HFF-Myc (cell line): ENCODE data around the gene TRMT61A.

Experiments used
- DNase-seq: peaks from one replicate; pipeline ENCODE4 v3.0.0-alpha.2; 2011; ENCODE audit warnings: low read depth; ENCODE audit errors: extremely low read depth
- H3K4me3 ChIP-seq: replicated peaks from 2 replicates; pipeline ENCODE4 v1.5.1; 2011; ENCODE audit warnings: low read depth, mild to moderate bottlenecking, control low read depth, low read length
- CTCF ChIP-seq: IDR thresholded peaks from 2 replicates; pipeline ENCODE4 v1.5.1; 2012; ENCODE audit warnings: mild to moderate bottlenecking, low read depth, low read length, control low read depth; ENCODE audit errors: missing control alignments

The TRMT61A gene

GRCh38 chr14:103527408-103528145, 1.4 kb upstream of the TRMT61A start:
- DNase-seq, result no peak
- H3K4me3 ChIP-seq, result peak overlapping the region; percentile 98
- no peak for TF ChIP-seq CTCF

GRCh38 chr14:103528146-103528586, 830 bp upstream of the TRMT61A start:
- no peak for DNase-seq
- H3K4me3 ChIP-seq, result peak overlapping the region; percentile 98
- no peak for TF ChIP-seq CTCF

GRCh38 chr14:103529383-103530365, 678 bp downstream of the TRMT61A start:
- no peak for TF ChIP-seq CTCF
- H3K4me3 ChIP-seq, result peak overlapping the region; percentile 98
- DNase-seq, result no peak

- H3K4me3 ChIP-seq, result peak overlapping the region; percentile 98
- DNase-seq, result no peak
- TF ChIP-seq CTCF, result no peak
Measured at GRCh38 chr14:103530390-103530789, 1.4 kb downstream of the TRMT61A start.

GRCh38 chr14:103530831-103531230, 1.8 kb downstream of the TRMT61A start:
- H3K4me3 ChIP-seq, result peak overlapping the region; percentile 98
- no peak for DNase-seq
- TF ChIP-seq CTCF, result no peak

- no peak for DNase-seq
- H3K4me3 ChIP-seq, result no peak overlapping the region
- TF ChIP-seq CTCF, result no peak
Measured at GRCh38 chr14:103531421-103532215, 2.6 kb downstream of the TRMT61A start.
